Activated CD4-positive, CD25-positive, alpha-beta regulatory T cell treated with anti-CD3 and anti-CD28 coated beads, Interleukin-2, amount 50 U/mL, for 16 hours (primary cell): ENCODE data around the gene GPRIN1.
"Not testable (repeated sequence)": the region's sequence is repeated elsewhere in the genome, so short reads cannot be mapped to it uniquely, and the experiment has no call there.

Experiments used
- DNase-seq: peaks from one replicate; pipeline ENCODE4 v3.0.0-alpha.2; 2020; ENCODE audit warnings: low read depth, low spot score

GPRIN1 gene

DNA sequence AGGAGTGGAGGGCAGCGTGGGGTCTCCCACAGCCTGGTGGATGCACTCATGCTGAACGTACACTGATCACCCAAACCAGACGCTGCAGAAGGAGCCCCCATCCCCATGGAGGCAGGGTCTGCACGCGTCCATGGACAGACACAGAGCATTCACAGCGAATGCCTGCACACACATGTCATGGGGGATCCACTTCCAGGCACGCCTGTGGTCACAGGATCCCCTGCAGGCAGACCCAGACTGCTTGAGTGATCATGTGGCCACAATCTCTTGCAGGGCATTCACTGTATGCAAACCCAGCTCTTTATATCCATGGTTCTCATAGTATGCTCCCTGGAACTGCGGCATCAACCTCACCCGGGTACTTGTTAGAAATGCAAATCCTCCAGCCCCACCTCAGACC is 15.0 kb upstream of the GPRIN1 start:
- no peak for DNase-seq

- no peak for DNase-seq
Measured at GRCh38 chr5:176624142-176624541, 14.2 kb upstream of the GPRIN1 start.

DNA sequence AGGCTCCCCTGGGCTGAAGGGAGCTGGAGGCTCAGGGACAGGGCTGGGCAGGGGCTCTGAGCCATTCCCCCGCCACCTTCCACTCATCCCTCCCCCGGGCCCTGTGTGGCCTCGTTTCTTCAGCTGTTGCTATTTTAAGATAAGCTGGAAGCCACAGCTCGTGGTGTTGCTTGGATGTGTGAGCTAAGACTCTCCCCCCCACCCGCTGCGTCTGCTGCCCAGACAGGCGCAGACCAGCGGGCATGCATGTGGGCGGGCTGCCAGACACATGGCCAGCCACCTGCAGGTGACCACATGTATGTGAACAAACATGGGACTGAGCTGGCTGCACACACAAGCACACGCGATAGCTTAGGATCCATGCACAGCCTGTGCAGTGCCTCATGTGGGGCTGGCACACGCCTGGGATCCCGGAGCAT is 11.7 kb upstream of the GPRIN1 start:
- no peak for DNase-seq

DNA sequence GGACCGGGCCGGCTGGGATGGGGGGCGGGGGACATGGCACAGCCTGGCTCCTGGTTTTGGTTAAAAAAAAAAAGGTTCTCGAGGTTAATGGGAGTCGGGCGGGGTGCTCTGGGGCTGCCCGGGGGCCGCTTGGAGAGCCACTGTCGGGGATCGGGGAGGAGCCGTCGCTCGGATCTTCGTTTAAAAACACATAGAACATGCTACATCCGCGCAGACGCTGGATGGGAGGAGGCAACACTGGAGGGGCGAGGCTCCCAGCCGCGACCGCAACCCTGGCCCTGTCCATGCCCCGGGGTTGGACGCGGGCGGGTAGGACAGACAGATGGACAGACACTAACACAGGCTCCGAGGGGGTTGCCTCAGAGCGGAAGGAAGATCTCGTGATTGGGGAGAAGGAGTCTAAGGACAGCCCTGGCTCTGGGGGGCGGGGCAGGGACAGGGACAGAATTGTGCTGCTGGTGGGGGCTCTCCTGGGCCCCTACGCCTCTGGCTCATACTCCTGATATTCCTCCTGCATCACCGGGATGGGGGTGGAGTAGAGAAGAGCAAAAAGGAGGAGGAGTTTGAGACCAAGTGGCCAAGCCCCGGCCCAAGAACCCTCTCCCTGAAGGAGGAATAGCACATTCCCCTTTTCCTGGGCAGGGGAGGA is 10.5 kb upstream of the GPRIN1 start:
- DNase-seq, result no peak

- DNase-seq, result no peak
Measured at GRCh38 chr5:176619569-176620332, 9.8 kb upstream of the GPRIN1 start.

DNA sequence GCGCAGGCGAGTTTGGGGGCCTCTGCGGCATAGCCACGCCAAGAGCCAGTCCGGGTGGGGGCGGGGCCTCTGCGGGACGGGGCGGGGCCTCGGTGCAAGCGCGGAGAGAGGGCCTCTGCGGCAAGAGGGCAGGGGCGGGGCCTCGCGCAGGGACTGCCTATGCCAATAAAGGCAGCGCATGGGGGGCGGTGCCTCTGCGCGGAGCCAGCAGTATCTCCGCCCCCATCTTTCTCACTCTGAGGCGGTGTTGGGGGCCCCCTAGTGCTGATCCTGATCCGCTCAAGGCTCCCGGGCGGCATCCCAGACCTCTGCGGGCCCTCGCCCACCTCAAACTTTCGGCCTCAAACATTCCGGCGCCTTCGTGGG is 9.2 kb upstream of the GPRIN1 start:
- DNase-seq, result peak; percentile 42

DNA sequence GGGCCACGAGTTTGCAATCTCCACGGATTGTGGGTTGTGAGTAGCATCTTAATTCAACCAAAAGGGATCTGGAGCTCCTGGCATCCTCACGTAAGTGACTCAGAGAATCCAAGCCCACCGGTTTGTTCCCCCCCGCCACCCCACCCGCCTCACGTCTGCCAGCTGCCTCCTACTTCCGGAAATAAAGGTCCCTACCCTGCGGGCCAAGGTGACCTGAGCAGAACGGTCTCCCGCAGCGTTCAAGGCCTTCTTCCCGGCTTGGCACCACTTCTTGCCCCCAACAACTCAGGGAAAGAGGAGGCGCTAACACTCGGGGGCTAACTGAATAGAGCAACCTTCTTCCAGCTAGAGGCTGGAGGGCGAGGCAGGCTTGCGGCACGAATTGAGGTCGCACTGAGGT is 8.8 kb upstream of the GPRIN1 start:
- DNase-seq, result no peak

GRCh38 chr5:176616511-176616910 is 6.6 kb upstream of the GPRIN1 start:
- DNase-seq, result no peak

- no peak for DNase-seq
Measured at GRCh38 chr5:176614805-176615478, 5.0 kb upstream of the GPRIN1 start.

GRCh38 chr5:176612855-176613254 is 2.9 kb upstream of the GPRIN1 start:
- no peak for DNase-seq

DNA sequence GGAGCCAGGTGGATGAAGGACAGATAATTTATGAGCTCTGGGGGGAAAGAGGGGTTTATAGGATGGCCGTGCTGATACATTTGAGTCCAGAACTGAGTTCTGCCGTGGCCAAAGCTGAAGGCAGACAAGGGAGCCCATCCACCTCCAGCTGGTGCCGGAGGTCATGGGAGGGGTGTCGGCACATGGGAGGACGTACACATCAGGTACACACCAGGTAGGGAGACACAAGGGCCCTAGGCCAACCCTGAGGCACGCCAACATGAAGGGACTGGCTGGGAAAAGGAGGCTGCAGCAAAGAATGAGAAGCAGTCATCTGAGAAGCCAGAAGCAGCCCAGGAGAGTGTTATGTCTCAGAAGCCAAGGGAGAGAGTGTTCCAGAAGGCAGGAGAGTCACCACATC is 2.1 kb upstream of the GPRIN1 start:
- no peak for DNase-seq

DNA sequence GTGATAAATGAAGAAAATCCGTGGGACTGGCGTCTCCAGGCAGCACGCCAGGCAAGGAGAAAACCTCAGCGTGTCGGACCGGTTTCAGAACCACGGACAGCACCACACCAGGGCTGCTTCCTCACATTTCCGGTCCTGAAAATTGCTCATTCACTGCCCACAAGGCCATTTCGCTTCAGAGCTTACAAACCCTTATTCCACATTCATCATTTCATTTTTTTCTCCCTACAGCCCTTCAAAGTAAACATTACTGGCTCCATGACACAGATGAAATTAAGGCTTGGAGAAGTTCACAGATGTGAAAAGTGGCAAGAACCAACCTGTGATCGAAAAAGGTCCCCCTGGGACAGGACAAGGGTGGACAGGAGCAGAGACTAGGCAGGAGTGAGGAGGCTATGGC is 1.5 kb upstream of the GPRIN1 start:
- no peak for DNase-seq

DNA sequence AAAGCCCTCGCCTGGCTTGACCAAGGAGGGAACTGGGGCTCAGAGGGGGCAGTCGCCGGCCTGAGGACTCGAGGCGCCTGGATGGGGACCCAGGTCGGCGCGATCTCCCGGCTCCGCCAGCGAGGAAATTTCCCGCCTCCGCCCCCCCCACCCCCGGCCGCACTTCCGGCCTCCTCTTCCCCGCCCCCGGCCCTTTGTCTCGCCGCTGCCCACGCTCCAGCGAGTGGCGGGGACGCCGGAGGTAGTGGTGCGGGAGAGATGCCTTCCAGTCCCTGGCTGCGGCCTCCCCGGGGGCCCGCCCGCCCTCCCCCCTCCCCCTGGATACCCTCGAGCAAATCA is 448 bp upstream of the GPRIN1 start:
- DNase-seq, result no peak

DNA sequence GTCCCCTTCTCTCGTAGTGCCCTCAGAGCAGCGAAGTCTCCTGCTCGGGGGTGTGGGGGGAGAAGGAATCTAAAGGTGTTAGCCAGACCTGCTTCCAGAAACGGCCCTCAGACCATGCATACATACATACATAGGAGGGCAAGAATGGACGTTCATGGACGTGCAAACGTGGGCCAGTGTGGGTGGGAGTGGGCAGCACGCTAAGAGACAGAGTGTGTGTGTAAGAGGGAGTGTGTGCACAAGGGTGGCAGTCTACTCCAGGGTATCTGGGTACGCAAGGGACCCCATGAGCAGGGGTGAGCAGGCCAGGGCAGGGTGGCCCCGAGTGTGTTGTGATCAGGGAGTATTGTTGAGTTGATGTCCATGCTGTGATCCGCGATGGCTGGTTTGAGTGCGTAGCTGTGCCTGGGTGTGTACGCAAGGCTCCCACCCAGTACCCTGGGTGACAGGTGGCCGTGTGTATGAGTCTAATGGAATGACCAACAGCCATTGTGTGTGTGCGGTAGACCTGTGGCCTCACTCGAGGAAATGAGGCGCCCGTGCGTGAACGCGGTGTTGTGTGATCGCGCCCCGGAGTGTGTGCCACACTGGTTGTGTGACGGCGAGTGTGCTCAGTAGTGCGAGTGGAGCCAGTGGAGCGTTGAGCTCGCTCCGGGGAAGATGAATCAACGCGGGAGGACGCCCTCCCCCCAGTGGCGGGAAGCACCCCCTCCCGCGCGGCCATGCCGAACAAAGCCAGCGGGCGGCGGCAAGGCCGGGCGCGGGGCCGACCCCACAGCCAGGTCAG is 826 bp downstream of the GPRIN1 start:
- no peak for DNase-seq

GRCh38 chr5:176608142-176608705 is 1.7 kb downstream of the GPRIN1 start:
- DNase-seq, result no peak

DNA sequence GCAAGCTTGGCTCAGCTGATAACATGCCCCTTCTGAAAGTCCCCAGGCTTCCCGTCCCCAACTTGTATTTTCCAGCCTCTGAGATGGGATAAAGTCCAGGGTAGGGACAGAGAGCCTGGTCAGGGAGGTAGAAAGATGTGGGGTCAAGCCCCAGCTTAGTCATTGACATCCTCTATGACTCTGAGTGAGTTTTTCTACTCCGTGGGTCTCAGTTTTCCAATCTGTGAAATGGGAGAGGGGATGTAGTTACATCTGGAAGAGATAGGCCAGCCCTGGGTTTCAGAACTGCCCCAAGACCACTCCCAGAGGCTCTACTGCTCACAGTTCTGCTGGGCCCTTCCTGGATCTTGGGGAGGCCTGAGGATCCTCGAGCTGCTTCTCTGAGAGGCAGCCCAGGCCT is 3.1 kb downstream of the GPRIN1 start:
- no peak for DNase-seq

- DNase-seq, result no peak
Measured at GRCh38 chr5:176606032-176606431, 3.9 kb downstream of the GPRIN1 start.

- no peak for DNase-seq
Measured at GRCh38 chr5:176603091-176603490, 6.9 kb downstream of the GPRIN1 start.

DNA sequence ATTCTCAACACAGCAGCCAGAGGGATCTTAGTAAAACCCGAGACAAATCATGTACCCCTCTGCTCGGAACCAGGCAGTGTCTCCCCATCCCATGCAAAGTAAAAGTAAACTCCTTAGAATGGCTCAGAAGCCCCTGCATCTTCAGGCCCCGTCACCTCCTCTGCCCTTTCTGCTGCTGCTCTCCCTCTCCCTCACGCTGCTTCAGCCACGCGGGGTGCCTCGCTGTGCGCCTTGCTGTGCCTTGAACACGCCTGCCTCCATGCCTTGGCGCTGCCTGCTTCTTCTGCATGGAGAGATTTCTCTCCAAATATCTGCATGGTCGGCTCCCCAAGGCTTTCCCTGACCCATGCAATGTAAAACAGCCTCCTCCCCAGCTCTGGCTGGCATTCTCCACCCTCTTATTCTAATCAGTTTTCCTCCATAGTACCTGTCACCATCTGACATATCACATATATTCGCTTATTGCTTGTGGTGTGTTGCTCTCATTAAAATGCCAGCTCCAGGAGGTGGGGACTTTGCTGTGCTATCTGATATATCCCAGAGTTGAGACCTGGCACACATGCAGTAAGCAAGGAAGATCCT is 8.0 kb downstream of the GPRIN1 start:
- no peak for DNase-seq

GRCh38 chr5:176599749-176600430 is 10.1 kb downstream of the GPRIN1 start:
- not testable (repeated sequence) for DNase-seq
